Measurements from ENCODE around the gene NUDT8. TPM values are rescaled to one million over a fixed set of nuclear protein-coding genes. Genes with fewer than 3 reads are reported as not detected.
A peak's percentile ranks its signal among the peaks of the same experiment; 100 is the strongest.

The NUDT8 gene, protein sequence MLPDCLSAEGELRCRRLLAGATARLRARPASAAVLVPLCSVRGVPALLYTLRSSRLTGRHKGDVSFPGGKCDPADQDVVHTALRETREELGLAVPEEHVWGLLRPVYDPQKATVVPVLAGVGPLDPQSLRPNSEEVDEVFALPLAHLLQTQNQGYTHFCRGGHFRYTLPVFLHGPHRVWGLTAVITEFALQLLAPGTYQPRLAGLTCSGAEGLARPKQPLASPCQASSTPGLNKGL
- 10 to 100 TPM in 3 of 4 donors, 1 to 10 TPM in 1; 5.0 to 64.1 (median 45.4) TPM for total RNA-seq

DNA sequence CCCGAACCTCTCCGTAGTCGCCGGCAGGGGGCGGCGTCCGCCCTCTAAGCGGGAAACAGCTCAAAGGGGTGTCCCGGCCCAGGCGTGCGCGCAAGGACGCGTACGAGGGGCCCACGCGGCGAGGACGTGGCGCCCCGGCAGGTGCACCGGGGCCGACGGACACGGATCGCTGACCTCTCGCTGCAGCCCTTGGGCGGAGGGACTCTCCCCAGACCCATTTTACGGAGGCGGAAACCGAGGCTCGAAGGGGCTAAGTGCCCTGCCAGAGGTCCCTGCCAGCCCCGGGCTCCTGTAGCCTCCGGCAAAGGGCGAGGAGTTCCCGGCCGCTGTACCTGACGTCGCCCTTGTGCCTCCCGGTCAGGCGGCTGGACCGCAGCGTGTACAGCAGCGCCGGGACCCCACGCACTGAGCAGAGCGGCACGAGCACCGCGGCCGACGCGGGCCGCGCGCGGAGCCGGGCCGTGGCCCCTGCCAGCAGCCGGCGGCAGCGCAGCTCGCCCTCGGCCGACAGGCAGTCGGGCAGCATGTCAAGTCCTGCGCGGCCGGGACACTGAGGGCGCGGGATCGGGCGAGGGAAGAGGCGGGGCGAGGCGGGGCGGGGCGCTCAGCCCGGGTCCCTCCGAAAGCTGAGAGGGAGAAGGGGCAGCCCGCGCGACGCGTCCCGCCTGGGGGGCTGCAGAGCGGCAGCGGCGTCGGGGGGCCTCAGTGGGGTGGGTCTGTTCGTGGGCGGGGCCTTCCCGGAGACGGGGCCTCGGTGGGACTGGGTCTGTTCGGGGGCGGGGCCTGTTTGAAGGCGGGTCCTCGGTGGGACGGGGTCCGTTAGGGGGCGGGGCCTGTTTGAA lies at the start of gene NUDT8:
Gene NUDT8, minus strand, starts transcription at position 552 of the 842 bp plus-strand sequence. Its CDS starts 26 bp downstream, at position 526.
- TF ChIP-seq CTCF (IDR thresholded peaks at IDR 0.05) (peak; percentile 91 to 95 (median 94)), POLR2A (IDR thresholded peaks at IDR 0.05) (peak; percentile 47 to 79)
- peak; percentile 86 to 96 (median 90) for DNase-seq
- peak within 1 kb of the TSS; percentile 90 to 100 (median 99) for H3K27ac ChIP-seq
- peaks cover 5 to 41% (median 9%) of the 10 kb centered on the region in 4 donors for H3K4me1 ChIP-seq
- H3K9me3 ChIP-seq = no peaks in the 10 kb centered on the region
- no peaks in the 10 kb centered on the region for H3K27me3 ChIP-seq
- peak within 1 kb of the TSS; percentile 57 to 81 (median 70) for H3K4me3 ChIP-seq
- H3K36me3 ChIP-seq = no peaks in the 10 kb centered on the region

DNA sequence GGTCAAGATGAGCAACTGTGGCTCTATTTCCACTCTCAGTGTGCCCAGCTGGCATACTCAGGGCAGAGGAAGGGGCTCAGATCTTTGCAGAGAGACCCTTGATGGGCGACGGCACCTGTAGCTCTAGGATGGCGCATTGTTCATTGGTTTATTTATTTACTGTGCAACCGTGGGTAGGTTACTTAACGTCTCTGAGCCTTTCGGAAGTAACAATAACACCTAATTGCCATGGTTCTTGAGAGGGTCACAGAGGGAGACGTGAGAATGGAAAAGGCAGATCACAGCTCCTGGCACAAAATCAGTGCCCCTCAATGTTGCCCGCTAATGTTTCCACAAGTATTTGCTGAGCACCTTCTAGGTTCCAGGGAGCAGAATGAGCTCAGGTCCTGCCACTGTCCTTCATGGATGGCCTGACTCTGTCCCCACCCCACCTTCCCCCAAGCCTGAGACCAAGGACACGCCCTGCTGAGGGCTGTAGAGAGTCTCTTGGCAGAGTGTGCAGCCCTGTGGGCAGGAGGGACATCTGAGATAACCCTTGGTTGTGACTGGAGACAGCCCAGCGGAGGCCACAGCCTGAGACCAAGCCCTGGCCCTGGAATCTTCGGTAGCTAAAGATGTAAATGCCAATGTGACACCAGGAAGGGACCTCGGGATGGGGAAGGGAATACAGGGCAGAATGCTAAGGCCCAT lies 45.5 kb upstream of the NUDT8 start:
- no peaks in the 10 kb centered on the region for H3K4me1 ChIP-seq
- no peak overlapping the region for H3K27ac ChIP-seq
- no peak overlapping the region for H3K4me3 ChIP-seq
- no peaks in the 10 kb centered on the region for H3K27me3 ChIP-seq
- H3K36me3 ChIP-seq = no peaks in the 10 kb centered on the region
- DNase-seq = peak in 1 of 3 donors; percentile 35
- H3K9me3 ChIP-seq = no peaks in the 10 kb centered on the region
- TF ChIP-seq CTCF (IDR thresholded peaks at IDR 0.05) = no peak
- TF ChIP-seq POLR2A (IDR thresholded peaks at IDR 0.05) = no peak

DNA sequence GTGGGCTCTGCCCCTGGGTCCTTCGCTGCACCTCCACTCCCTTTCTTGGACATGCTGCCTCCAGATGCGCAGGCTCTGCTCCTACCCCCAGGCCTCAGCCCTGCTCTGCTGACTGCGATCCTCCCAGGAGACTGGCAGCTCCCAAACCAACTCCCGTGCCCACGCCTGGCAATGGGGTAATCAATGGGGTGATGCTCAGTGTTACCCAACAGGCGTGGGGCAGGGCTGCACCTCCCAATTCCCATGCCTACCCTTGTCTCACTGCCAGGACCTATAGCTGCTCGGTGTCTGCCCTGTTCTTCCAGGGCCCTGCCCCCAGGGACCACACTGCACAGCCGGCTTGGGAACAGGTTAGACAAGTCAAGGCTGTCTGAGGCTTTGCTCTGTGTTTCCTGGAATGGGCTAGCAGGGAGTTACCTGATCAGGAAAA lies 44.7 kb upstream of the NUDT8 start, which contains the start of gene ALDH3B2:
Gene ALDH3B2, minus strand, starts transcription at position 182 of the 430 bp plus-strand sequence. CDS start 7,688 bp downstream, outside the sequence.
- TF ChIP-seq POLR2A (IDR thresholded peaks at IDR 0.05) (no peak), CTCF (IDR thresholded peaks at IDR 0.05) (no peak)
- H3K27ac ChIP-seq = no peak within 1 kb of the TSS

GRCh38 chr11:67673902-67674301 lies 44.2 kb upstream of the NUDT8 start:
- Histone ChIP-seq H3K9me3 (no peaks in the 10 kb centered on the region), H3K27me3 (no peaks in the 10 kb centered on the region), H3K4me1 (no peaks in the 10 kb centered on the region), H3K4me3 (no peak overlapping the region), H3K36me3 (no peaks in the 10 kb centered on the region), H3K27ac (no peak overlapping the region)
- no peak for TF ChIP-seq CTCF (IDR thresholded peaks at IDR 0.05)
- no peak for TF ChIP-seq POLR2A (IDR thresholded peaks at IDR 0.05)
- peak in 1 of 3 donors; percentile 32 for DNase-seq

More for the DNA sequence above, 44.7 kb upstream of the NUDT8 start, which contains the start of gene ALDH3B2:
- Histone ChIP-seq H3K4me1 (no peaks in the 10 kb centered on the region), H3K4me3 (no peak within 1 kb of the TSS), H3K36me3 (no peaks in the 10 kb centered on the region), H3K9me3 (no peaks in the 10 kb centered on the region), H3K27me3 (no peaks in the 10 kb centered on the region)
- DNase-seq = no peak

DNA sequence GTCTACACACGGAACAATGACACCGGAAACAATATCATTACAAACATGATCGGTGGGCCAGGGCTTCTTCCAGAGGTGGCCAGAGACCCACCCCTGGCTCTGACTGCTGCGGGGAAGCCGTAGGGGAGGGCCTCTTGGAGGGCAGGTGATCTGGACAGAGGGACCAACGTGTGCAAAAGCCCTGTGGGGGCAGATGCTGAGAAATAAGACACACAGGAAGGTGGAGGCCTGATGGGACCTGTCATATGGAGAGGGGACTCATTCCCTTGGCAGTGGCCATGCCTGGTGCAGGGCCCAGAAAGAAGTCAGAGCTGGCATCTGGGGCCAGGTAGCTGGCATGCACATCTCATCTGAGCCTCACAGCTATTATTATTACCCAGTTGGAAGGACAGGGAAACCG lies 43.6 kb upstream of the NUDT8 start:
- Histone ChIP-seq H3K27ac (no peak overlapping the region), H3K4me3 (no peak overlapping the region), H3K27me3 (no peaks in the 10 kb centered on the region), H3K36me3 (no peaks in the 10 kb centered on the region), H3K9me3 (no peaks in the 10 kb centered on the region), H3K4me1 (no peaks in the 10 kb centered on the region)
- TF ChIP-seq CTCF (IDR thresholded peaks at IDR 0.05) (no peak), POLR2A (IDR thresholded peaks at IDR 0.05) (no peak)
- peak in 1 of 3 donors; percentile 13 for DNase-seq
